ENCODE data around the gene PCDH17.

GRCh38 chr13:57644106-57644505, 12.6 kb downstream of the PCDH17 start:
- TF ChIP-seq POLR2A (IDR thresholded peaks at IDR 0.05) (no peak), CTCF (IDR thresholded peaks at IDR 0.05) (no peak)
